OCI-LY3 (cell line): ENCODE measurements around the gene SLC16A4.
"Not testable (repeated sequence)": the region's sequence is repeated elsewhere in the genome, so short reads cannot be mapped to it uniquely, and the experiment has no call there.

Source experiments
- H2AFZ ChIP-seq: fragments of 200-600, 300-600 bp; shearing (Covaris generic); 2 replicates; pipeline ENCODE4 v1.6.0; 2014; ENCODE audit warnings: antibody characterized with exemption, low read depth, low read length
- H3K27ac ChIP-seq: fragments of 200-600, 300-600 bp; sonication (generic); 2 replicates; pipeline ENCODE4 v1.5.1; 2014; ENCODE audit warnings: mild to moderate bottlenecking, low read length, moderate library complexity, mixed read lengths
- H3K27me3 ChIP-seq: fragments of 200-600, 300-600 bp; sonication (generic); 2 replicates; pipeline ENCODE4 v1.6.1; 2014; ENCODE audit warnings: low read depth, low read length, mixed read lengths
- H3K36me3 ChIP-seq: fragments of 200-600, 300-600 bp; sonication (generic); replicated peaks from 2 replicates; pipeline ENCODE3; 2014; ENCODE audit warnings: low read depth, low read length, mixed read lengths
- H3K4me1 ChIP-seq: fragments of 300-600, 200-600 bp; sonication (generic); 2 replicates; pipeline ENCODE4 v1.6.1; 2014; ENCODE audit warnings: low read length, mixed read lengths
- H3K4me2 ChIP-seq: fragments of 200-600, 300-600 bp; sonication (generic); 2 replicates; pipeline ENCODE4 v1.6.1; 2014; ENCODE audit warnings: low read length, mixed read lengths
- H3K4me3 ChIP-seq: fragments of 300-600, 200-600 bp; sonication (generic); 2 replicates; pipeline ENCODE4 v1.5.1; 2014; ENCODE audit warnings: antibody characterized with exemption, mild to moderate bottlenecking, low read length, moderate library complexity
- H3K79me2 ChIP-seq: fragments of 300-600, 200-600 bp; shearing (Covaris generic); 2 replicates; pipeline ENCODE4 v1.6.1; 2014; ENCODE audit warnings: mild to moderate bottlenecking, low read length, mixed read lengths
- H3K9ac ChIP-seq: fragments of 300-600, 200-600 bp; shearing (Covaris generic); 2 replicates; pipeline ENCODE4 v1.6.0; 2014; ENCODE audit warnings: mild to moderate bottlenecking, low read length, moderate library complexity
- H3K9me3 ChIP-seq: fragments of 200-600, 300-600 bp; shearing (Covaris generic); 2 replicates; pipeline ENCODE4 v1.6.1; 2014; ENCODE audit warnings: low read length, mixed read lengths; ENCODE audit not compliant: insufficient read depth
- H4K20me1 ChIP-seq: fragments of 200-600, 300-600 bp; sonication (generic); 2 replicates; pipeline ENCODE4 v1.6.1; 2016; ENCODE audit warnings: low read length, mixed read lengths; ENCODE audit not compliant: insufficient read depth
- CTCF ChIP-seq: fragments of 200-600, 300-600 bp; sonication (generic); IDR thresholded peaks from 2 replicates; pipeline ENCODE4 v1.5.1; 2014; ENCODE audit warnings: antibody characterized with exemption, low read length, low read depth
- EZH2phosphoT487 ChIP-seq: fragments of 200-600 bp; shearing (Covaris generic); IDR thresholded peaks from 2 replicates; pipeline ENCODE4 v1.6.1; 2018; ENCODE audit warnings: antibody characterized with exemption, mixed run types, low read depth

SLC16A4 gene

GRCh38 chr1:110390692-110391245, at the start of gene SLC16A4:
TSS of gene SLC16A4 (minus strand) at chr1:110391026. CDS start at chr1:110389323, 1,703 bp downstream.
- Histone ChIP-seq H3K79me2 (no peaks in the 10 kb centered on the region), H3K27me3 (no peaks in the 10 kb centered on the region), H3K36me3 (peaks cover 14% of the 10 kb centered on the region), H3K4me3 (no peak within 1 kb of the TSS), H3K4me1 (peaks cover 27% of the 10 kb centered on the region), H3K9me3 (no peaks in the 10 kb centered on the region), H3K4me2 (no peak within 1 kb of the TSS), H2AFZ (no peak within 1 kb of the TSS), H4K20me1 (no peaks in the 10 kb centered on the region), H3K9ac (no peak within 1 kb of the TSS), H3K27ac (no peak within 1 kb of the TSS)
- no peak for TF ChIP-seq CTCF
- no peak for TF ChIP-seq EZH2phosphoT487

- H3K4me2 ChIP-seq, H3K4me3 ChIP-seq, H3K36me3 ChIP-seq, H3K27me3 ChIP-seq, H3K9me3 ChIP-seq, H3K79me2 ChIP-seq, H2AFZ ChIP-seq, H3K27ac ChIP-seq, H4K20me1 ChIP-seq, H3K9ac ChIP-seq, H3K4me1 ChIP-seq: not testable (repeated sequence)
Observed at GRCh38 chr1:110439873-110440272, 49.0 kb upstream of the SLC16A4 start.

- H3K9ac ChIP-seq = no peak overlapping the region
- H3K9me3 ChIP-seq = no peaks in the 10 kb centered on the region
- H3K27ac ChIP-seq = no peak overlapping the region
- H4K20me1 ChIP-seq = no peaks in the 10 kb centered on the region
- H3K4me3 ChIP-seq = no peak overlapping the region
- H2AFZ ChIP-seq = no peak overlapping the region
- H3K4me1 ChIP-seq = no peaks in the 10 kb centered on the region
- H3K27me3 ChIP-seq = no peaks in the 10 kb centered on the region
- no peaks in the 10 kb centered on the region for H3K79me2 ChIP-seq
- no peaks in the 10 kb centered on the region for H3K36me3 ChIP-seq
- TF ChIP-seq EZH2phosphoT487 (no peak), CTCF (no peak)
- H3K4me2 ChIP-seq = no peak overlapping the region
Observed at GRCh38 chr1:110438893-110439292, 48.1 kb upstream of the SLC16A4 start.

- not testable (repeated sequence) for H3K9ac ChIP-seq
Observed at GRCh38 chr1:110437645-110438299, 46.9 kb upstream of the SLC16A4 start.

DNA sequence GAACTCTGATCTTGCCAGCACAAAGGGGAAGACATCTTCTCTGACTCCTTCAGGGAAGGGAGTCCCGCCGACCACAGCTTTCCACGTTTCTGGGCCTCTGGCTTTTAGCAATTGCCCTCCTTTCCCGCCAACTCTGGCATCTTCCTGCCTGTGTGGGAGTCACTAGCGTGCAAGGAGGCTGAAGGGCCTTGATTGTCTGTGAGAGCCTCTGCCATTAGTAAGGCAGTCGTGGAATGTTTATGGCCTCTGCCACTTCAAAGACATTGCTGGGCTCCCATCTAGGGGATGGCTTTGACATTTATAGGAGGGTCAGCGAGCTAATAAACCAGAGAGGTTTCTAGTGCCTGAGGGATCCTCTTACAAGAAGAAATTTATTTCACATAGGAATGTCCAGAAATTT, 45.8 kb upstream of the SLC16A4 start:
- H2AFZ ChIP-seq = no peak overlapping the region

More at GRCh38 chr1:110437645-110438299, 46.9 kb upstream of the SLC16A4 start:
- H4K20me1 ChIP-seq, H3K9me3 ChIP-seq, H3K4me3 ChIP-seq, H2AFZ ChIP-seq, H3K36me3 ChIP-seq, H3K27ac ChIP-seq, H3K4me1 ChIP-seq, H3K4me2 ChIP-seq, H3K79me2 ChIP-seq, H3K27me3 ChIP-seq: not testable (repeated sequence)

More for the DNA sequence above, 45.8 kb upstream of the SLC16A4 start:
- no peak overlapping the region for H3K4me2 ChIP-seq
- H3K4me3 ChIP-seq = no peak overlapping the region
- H4K20me1 ChIP-seq = no peaks in the 10 kb centered on the region
- H3K9ac ChIP-seq = no peak overlapping the region
- no peaks in the 10 kb centered on the region for H3K36me3 ChIP-seq
- TF ChIP-seq CTCF = no peak
- TF ChIP-seq EZH2phosphoT487 = no peak
- H3K9me3 ChIP-seq = no peaks in the 10 kb centered on the region
- H3K79me2 ChIP-seq = no peaks in the 10 kb centered on the region
- H3K27ac ChIP-seq = no peak overlapping the region
- H3K4me1 ChIP-seq = no peaks in the 10 kb centered on the region
- H3K27me3 ChIP-seq = no peaks in the 10 kb centered on the region
